Nephron (organoid): Measurements from ENCODE around the gene MAT2B.

ENCODE experiments used
- H3K27ac Mint-ChIP-seq, 3 experiments: 2 replicates each; pipeline ENCODE4 v1.8.0; 2020; ENCODE audit warnings: mixed read lengths in 3 of 3, mild to moderate bottlenecking in 2 of 3, moderate library complexity in 1 of 3
- H3K27me3 Mint-ChIP-seq: 2 replicates; pipeline ENCODE4 v1.8.0; 2021; ENCODE audit warnings: low read depth, mild to moderate bottlenecking, moderate library complexity, mixed read lengths
- H3K36me3 Mint-ChIP-seq: 2 replicates; pipeline ENCODE4 v1.8.0; 2020; ENCODE audit warnings: low read depth, mixed read lengths
- H3K4me1 Mint-ChIP-seq: 2 replicates; pipeline ENCODE4 v1.8.0; 2020; ENCODE audit warnings: mixed read lengths
- H3K4me3 Mint-ChIP-seq, 3 experiments: 2 replicates each; pipeline ENCODE4 v1.8.0; 2020; ENCODE audit warnings: mild to moderate bottlenecking in 3 of 3, mixed read lengths in 3 of 3, moderate library complexity in 2 of 3
- H3K9me3 Mint-ChIP-seq: 2 replicates; pipeline ENCODE4 v1.8.0; 2020; ENCODE audit warnings: mixed read lengths
- TF ChIP-seq, protein P1 (sequence below), 3 experiments: fragments of 200-600 bp; sonication (generic); IDR thresholded peaks; one replicate each; pipeline ENCODE4 v1.5.0; 2021; ENCODE audit warnings: antibody characterized with exemption in 3 of 3; ENCODE audit not compliant: unreplicated experiment in 3 of 3

MAT2B gene

DNA sequence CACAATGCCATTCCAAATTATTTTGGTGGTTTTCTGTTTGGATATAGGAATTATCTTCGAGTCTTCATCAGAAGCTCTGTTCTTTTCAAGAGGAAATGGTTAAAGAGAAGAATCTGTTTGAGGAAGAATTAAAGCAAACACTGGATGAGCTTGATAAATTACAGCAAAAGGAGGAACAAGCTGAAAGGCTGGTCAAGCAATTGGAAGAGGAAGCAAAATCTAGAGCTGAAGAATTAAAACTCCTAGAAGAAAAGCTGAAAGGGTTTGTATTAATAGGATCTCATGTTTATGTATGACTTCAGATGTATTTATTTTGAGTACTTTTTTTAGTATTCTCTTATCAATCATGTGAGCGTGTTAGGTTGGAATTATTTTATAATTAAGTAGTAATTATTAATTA, 30.0 kb upstream of the MAT2B start:
- peaks cover 47% of the 10 kb centered on the region for H3K36me3 Mint-ChIP-seq
- TF ChIP-seq, protein P1, sequence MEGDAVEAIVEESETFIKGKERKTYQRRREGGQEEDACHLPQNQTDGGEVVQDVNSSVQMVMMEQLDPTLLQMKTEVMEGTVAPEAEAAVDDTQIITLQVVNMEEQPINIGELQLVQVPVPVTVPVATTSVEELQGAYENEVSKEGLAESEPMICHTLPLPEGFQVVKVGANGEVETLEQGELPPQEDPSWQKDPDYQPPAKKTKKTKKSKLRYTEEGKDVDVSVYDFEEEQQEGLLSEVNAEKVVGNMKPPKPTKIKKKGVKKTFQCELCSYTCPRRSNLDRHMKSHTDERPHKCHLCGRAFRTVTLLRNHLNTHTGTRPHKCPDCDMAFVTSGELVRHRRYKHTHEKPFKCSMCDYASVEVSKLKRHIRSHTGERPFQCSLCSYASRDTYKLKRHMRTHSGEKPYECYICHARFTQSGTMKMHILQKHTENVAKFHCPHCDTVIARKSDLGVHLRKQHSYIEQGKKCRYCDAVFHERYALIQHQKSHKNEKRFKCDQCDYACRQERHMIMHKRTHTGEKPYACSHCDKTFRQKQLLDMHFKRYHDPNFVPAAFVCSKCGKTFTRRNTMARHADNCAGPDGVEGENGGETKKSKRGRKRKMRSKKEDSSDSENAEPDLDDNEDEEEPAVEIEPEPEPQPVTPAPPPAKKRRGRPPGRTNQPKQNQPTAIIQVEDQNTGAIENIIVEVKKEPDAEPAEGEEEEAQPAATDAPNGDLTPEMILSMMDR (IDR thresholded peaks at IDR 0.05; ENCODE audit: unreplicated experiment in 3 of 3) = no peak
- no peaks in the 10 kb centered on the region for H3K27me3 Mint-ChIP-seq
- no peak overlapping the region for H3K4me3 Mint-ChIP-seq
- no peaks in the 10 kb centered on the region for H3K9me3 Mint-ChIP-seq
- no peak overlapping the region for H3K27ac Mint-ChIP-seq
- no peaks in the 10 kb centered on the region for H3K4me1 Mint-ChIP-seq

DNA sequence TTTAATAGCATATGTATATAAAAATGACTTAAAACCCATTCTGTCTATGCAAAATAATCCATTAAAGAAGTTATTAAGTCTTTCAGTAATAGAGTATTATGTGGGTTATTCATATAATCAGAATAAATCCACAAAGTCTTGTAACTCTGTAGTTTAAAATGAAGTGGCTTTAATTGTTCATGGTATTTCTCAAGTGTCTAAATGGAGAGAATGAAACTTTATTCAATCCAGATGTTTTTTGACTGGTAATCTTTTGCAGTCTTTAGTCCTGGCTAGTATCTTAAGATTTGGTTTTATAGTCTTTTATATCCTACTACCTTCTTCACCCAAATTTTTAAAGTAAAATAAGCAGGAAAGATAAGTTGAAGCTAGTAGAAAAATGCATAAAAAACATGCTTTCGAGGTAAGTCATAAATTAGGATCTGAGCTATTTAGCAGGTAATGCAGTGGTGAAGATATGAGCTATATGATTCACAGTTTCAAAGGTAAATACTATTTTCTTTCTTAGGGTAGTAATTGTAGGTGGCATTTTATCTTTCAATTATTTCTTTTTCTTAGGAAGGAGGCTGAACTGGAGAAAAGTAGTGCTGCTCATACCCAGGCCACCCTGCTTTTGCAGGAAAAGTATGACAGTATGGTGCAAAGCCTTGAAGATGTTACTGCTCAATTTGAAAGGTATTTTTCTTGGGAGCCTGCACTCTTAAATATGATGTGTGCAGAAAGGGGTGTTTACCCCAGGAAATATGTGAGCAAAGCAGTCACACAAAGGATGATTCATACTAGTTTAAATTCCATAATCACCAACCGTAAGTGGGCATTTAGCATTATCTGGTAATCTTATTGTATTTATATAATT, 27.1 kb upstream of the MAT2B start:
- H3K27ac Mint-ChIP-seq = no peak overlapping the region
- no peaks in the 10 kb centered on the region for H3K9me3 Mint-ChIP-seq
- TF ChIP-seq, protein P1 (IDR thresholded peaks at IDR 0.05; ENCODE audit: unreplicated experiment in 3 of 3) = no peak
- no peak overlapping the region for H3K4me3 Mint-ChIP-seq
- no peaks in the 10 kb centered on the region for H3K4me1 Mint-ChIP-seq
- H3K36me3 Mint-ChIP-seq = peaks cover 45% of the 10 kb centered on the region
- H3K27me3 Mint-ChIP-seq = no peaks in the 10 kb centered on the region

DNA sequence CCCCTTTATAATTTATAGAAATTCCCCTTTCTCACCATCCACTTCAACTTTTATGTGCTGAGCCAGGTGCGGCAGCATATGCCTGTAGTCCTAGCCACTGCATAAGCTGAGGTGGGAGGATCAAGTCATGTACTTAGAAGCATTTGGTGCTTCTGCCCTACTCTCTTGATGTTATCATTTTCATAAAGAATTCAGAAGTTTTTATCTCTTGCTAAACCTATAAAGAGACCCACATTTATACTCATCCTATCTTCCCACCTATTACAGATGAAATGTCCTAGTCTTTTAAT, 26.5 kb upstream of the MAT2B start:
- TF ChIP-seq, protein P1 (IDR thresholded peaks at IDR 0.05; ENCODE audit: unreplicated experiment in 3 of 3) = no peak
- H3K4me3 Mint-ChIP-seq = no peak overlapping the region
- no peaks in the 10 kb centered on the region for H3K9me3 Mint-ChIP-seq
- H3K27me3 Mint-ChIP-seq = no peaks in the 10 kb centered on the region
- H3K4me1 Mint-ChIP-seq = no peaks in the 10 kb centered on the region
- H3K27ac Mint-ChIP-seq = no peak overlapping the region
- peaks cover 46% of the 10 kb centered on the region for H3K36me3 Mint-ChIP-seq

DNA sequence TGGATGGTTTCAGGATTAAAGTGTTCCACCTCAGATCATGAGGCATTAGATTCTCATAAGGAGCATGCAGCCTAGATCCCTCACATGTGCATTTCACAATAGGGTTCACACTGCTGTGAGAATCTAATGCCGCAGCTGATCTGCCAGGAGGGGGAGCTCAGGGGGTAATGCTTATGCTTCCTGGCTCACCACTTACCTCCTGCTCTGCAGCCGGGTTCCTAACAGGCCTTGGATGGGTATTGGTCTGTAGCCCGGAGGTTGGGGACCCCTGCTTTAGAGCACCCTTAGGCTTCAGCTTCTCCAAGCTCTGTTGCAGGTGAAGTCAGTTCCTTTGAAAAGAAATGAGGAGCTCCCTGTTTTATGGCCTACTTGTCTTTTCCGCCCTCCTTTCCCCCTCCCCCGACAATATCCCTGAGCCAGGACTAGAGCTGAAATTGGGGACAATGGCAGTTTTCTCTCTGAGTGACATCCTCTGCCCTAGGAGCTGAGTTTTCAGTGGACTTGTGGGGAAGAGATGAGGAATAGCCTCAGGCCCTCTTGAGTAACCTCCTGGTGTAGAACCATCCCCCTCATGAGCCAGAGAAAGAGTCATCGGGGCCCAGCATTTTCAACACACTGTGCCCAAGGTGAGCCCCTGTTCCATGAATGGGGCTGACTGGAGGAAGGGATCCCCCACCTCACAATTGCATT, 16.2 kb upstream of the MAT2B start:
- Mint-ChIP-seq H3K36me3 (peaks cover 47% of the 10 kb centered on the region), H3K4me3 (no peak overlapping the region), H3K9me3 (no peaks in the 10 kb centered on the region), H3K4me1 (no peaks in the 10 kb centered on the region), H3K27ac (peak overlapping the region; percentile 50 to 86 (median 83)), H3K27me3 (no peaks in the 10 kb centered on the region)
- TF ChIP-seq, protein P1 (IDR thresholded peaks at IDR 0.05; ENCODE audit: unreplicated experiment in 3 of 3) = no peak

DNA sequence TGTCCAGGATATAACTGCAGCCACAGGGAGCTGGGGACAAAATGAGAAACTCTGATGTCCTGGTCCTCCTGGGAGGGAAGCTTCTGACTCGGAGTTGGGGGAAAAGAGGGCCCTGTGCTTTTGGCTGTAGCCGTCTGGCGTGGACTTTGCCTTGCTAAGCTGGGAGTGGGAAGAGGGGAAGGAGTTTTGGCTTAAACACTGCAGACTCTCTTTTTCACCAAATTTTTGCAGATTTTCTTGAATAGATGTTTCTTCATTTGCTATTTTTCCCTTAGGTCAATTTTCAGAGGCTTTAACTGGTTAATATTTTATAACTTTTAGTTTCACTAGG, 15.7 kb upstream of the MAT2B start:
- Mint-ChIP-seq H3K9me3 (no peaks in the 10 kb centered on the region), H3K36me3 (peaks cover 44% of the 10 kb centered on the region), H3K4me1 (no peaks in the 10 kb centered on the region), H3K4me3 (peak overlapping the region in 1 of 3 experiments; percentile 28), H3K27ac (peak overlapping the region; percentile 50 to 86 (median 83)), H3K27me3 (no peaks in the 10 kb centered on the region)
- TF ChIP-seq, protein P1 (IDR thresholded peaks at IDR 0.05; ENCODE audit: unreplicated experiment in 3 of 3) = no peak

DNA sequence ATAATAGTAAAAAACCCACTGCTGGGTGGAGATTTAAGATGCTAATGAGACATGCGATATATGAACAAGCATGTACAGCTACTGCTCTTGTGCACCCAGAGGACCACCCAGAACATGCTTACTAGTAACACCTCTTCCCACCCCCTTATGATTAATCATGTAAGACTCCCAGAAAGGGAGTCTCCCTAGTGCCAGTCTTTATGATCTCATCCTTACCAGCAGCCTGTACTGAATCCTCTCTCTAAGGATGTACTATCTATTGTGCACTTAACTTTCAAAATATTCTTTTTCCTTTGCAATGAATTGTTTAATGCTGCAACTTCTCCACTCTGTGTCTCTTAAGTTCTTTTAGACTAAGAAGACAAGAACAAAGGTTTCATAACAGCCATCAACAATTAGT, 9.1 kb upstream of the MAT2B start:
- Mint-ChIP-seq H3K27ac (no peak overlapping the region), H3K9me3 (peaks cover 3% of the 10 kb centered on the region), H3K27me3 (no peaks in the 10 kb centered on the region), H3K4me3 (no peak overlapping the region), H3K4me1 (peaks cover 5% of the 10 kb centered on the region), H3K36me3 (peaks cover 1% of the 10 kb centered on the region)
- TF ChIP-seq, protein P1 (IDR thresholded peaks at IDR 0.05; ENCODE audit: unreplicated experiment in 3 of 3) = no peak
